ENCODE data around the gene EPB41L2. TPM values are rescaled to one million over a fixed set of nuclear protein-coding genes. Genes with fewer than 3 reads are reported as not detected.

The EPB41L2 gene
- total RNA-seq, 1 donor from 2014 or later, result 17.7 TPM

GRCh38 chr6:130841128-130841728, 221.8 kb downstream of the EPB41L2 start:
- Mint-ChIP-seq H3K9me3 (no peaks in the 10 kb centered on the region), H3K4me1 (ENCODE audit: low read depth) (peaks cover 5% of the 10 kb centered on the region), H3K4me3 (no peak overlapping the region), H3K27ac (no peak overlapping the region), H3K27me3 (ENCODE audit: insufficient read depth) (no peaks in the 10 kb centered on the region), H3K36me3 (ENCODE audit: low read depth) (no peaks in the 10 kb centered on the region)
- intact Hi-C loops (cut with micrococcal nuclease), result loop anchor here (5.0 to 10.0 kb wide), 2 partner anchors 794 to 816 kb away; no protein-coding TSS in a partner anchor
- DNase-seq (ENCODE audit: low spot score), result no peak

- Mint-ChIP-seq H3K4me1 (ENCODE audit: low read depth) (peaks cover 5% of the 10 kb centered on the region), H3K27me3 (ENCODE audit: insufficient read depth) (no peaks in the 10 kb centered on the region), H3K27ac (no peak overlapping the region), H3K36me3 (ENCODE audit: low read depth) (no peaks in the 10 kb centered on the region), H3K9me3 (no peaks in the 10 kb centered on the region), H3K4me3 (no peak overlapping the region)
- intact Hi-C loops (cut with micrococcal nuclease), result loop anchor here (5.0 to 10.0 kb wide), 2 partner anchors 793 to 815 kb away; no protein-coding TSS in a partner anchor
- DNase-seq (ENCODE audit: low spot score), result no peak
Measured at GRCh38 chr6:130840050-130840449, 223.0 kb downstream of the EPB41L2 start.

GRCh38 chr6:130839379-130839778, 223.7 kb downstream of the EPB41L2 start:
- Mint-ChIP-seq H3K36me3 (ENCODE audit: low read depth) (no peaks in the 10 kb centered on the region), H3K4me1 (ENCODE audit: low read depth) (peaks cover 5% of the 10 kb centered on the region)
- no peak for DNase-seq (ENCODE audit: low spot score)

GRCh38 chr6:130838951-130839350, 224.1 kb downstream of the EPB41L2 start:
- Mint-ChIP-seq H3K36me3 (ENCODE audit: low read depth) (no peaks in the 10 kb centered on the region), H3K27me3 (ENCODE audit: insufficient read depth) (no peaks in the 10 kb centered on the region), H3K4me1 (ENCODE audit: low read depth) (peaks cover 5% of the 10 kb centered on the region), H3K27ac (no peak overlapping the region), H3K9me3 (no peaks in the 10 kb centered on the region), H3K4me3 (no peak overlapping the region)
- DNase-seq (ENCODE audit: low spot score), result no peak
- intact Hi-C loops (cut with micrococcal nuclease), result no loop called here

More at GRCh38 chr6:130839379-130839778, 223.7 kb downstream of the EPB41L2 start:
- no peaks in the 10 kb centered on the region for H3K27me3 Mint-ChIP-seq (ENCODE audit: insufficient read depth)
- intact Hi-C loops (cut with micrococcal nuclease), result no loop called here
- H3K27ac Mint-ChIP-seq, result no peak overlapping the region
- no peaks in the 10 kb centered on the region for H3K9me3 Mint-ChIP-seq
- H3K4me3 Mint-ChIP-seq, result no peak overlapping the region

- intact Hi-C loops (cut with micrococcal nuclease), result no loop called here
- no peak overlapping the region for H3K4me3 Mint-ChIP-seq
- peaks cover 3% of the 10 kb centered on the region for H3K4me1 Mint-ChIP-seq (ENCODE audit: low read depth)
- DNase-seq (ENCODE audit: low spot score), result no peak
- no peaks in the 10 kb centered on the region for H3K9me3 Mint-ChIP-seq
- no peak overlapping the region for H3K27ac Mint-ChIP-seq
- no peaks in the 10 kb centered on the region for H3K27me3 Mint-ChIP-seq (ENCODE audit: insufficient read depth)
- H3K36me3 Mint-ChIP-seq (ENCODE audit: low read depth), result no peaks in the 10 kb centered on the region
Measured at GRCh38 chr6:130838250-130838860, 224.7 kb downstream of the EPB41L2 start.

- intact Hi-C loops (cut with micrococcal nuclease), result no loop called here
- Mint-ChIP-seq H3K4me3 (no peak overlapping the region), H3K27me3 (ENCODE audit: insufficient read depth) (no peaks in the 10 kb centered on the region), H3K4me1 (ENCODE audit: low read depth) (no peaks in the 10 kb centered on the region), H3K36me3 (ENCODE audit: low read depth) (no peaks in the 10 kb centered on the region), H3K27ac (no peak overlapping the region), H3K9me3 (no peaks in the 10 kb centered on the region)
- DNase-seq (ENCODE audit: low spot score), result no peak
Measured at GRCh38 chr6:130837067-130837466, 226.0 kb downstream of the EPB41L2 start.

GRCh38 chr6:130836055-130836640, 226.9 kb downstream of the EPB41L2 start:
- Mint-ChIP-seq H3K9me3 (no peaks in the 10 kb centered on the region), H3K4me3 (no peak overlapping the region), H3K27ac (no peak overlapping the region), H3K4me1 (ENCODE audit: low read depth) (no peaks in the 10 kb centered on the region), H3K36me3 (ENCODE audit: low read depth) (no peaks in the 10 kb centered on the region), H3K27me3 (ENCODE audit: insufficient read depth) (no peaks in the 10 kb centered on the region)
- intact Hi-C loops (cut with micrococcal nuclease), result no loop called here
- no peak for DNase-seq (ENCODE audit: low spot score)

GRCh38 chr6:130834482-130835251, 228.4 kb downstream of the EPB41L2 start:
- no peaks in the 10 kb centered on the region for H3K4me1 Mint-ChIP-seq (ENCODE audit: low read depth)
- H3K36me3 Mint-ChIP-seq (ENCODE audit: low read depth), result no peaks in the 10 kb centered on the region
- no peak for DNase-seq (ENCODE audit: low spot score)
- no peaks in the 10 kb centered on the region for H3K27me3 Mint-ChIP-seq (ENCODE audit: insufficient read depth)
- intact Hi-C loops (cut with micrococcal nuclease), result no loop called here
- H3K27ac Mint-ChIP-seq, result no peak overlapping the region
- H3K4me3 Mint-ChIP-seq, result no peak overlapping the region
- H3K9me3 Mint-ChIP-seq, result no peaks in the 10 kb centered on the region

GRCh38 chr6:130833569-130833968, 229.5 kb downstream of the EPB41L2 start:
- H3K9me3 Mint-ChIP-seq, result no peaks in the 10 kb centered on the region
- intact Hi-C loops (cut with micrococcal nuclease), result no loop called here
- H3K36me3 Mint-ChIP-seq (ENCODE audit: low read depth), result no peaks in the 10 kb centered on the region
- H3K27ac Mint-ChIP-seq, result no peak overlapping the region
- no peaks in the 10 kb centered on the region for H3K4me1 Mint-ChIP-seq (ENCODE audit: low read depth)
- H3K27me3 Mint-ChIP-seq (ENCODE audit: insufficient read depth), result no peaks in the 10 kb centered on the region
- H3K4me3 Mint-ChIP-seq, result no peak overlapping the region
- DNase-seq (ENCODE audit: low spot score), result no peak

GRCh38 chr6:130831607-130832006, 231.4 kb downstream of the EPB41L2 start:
- H3K4me1 Mint-ChIP-seq (ENCODE audit: low read depth), result no peaks in the 10 kb centered on the region
- H3K9me3 Mint-ChIP-seq, result no peaks in the 10 kb centered on the region
- H3K36me3 Mint-ChIP-seq (ENCODE audit: low read depth), result no peaks in the 10 kb centered on the region
- no peak for DNase-seq (ENCODE audit: low spot score)
- H3K27me3 Mint-ChIP-seq (ENCODE audit: insufficient read depth), result no peaks in the 10 kb centered on the region
- H3K4me3 Mint-ChIP-seq, result no peak overlapping the region
- no peak overlapping the region for H3K27ac Mint-ChIP-seq
- intact Hi-C loops (cut with micrococcal nuclease), result no loop called here

- Mint-ChIP-seq H3K27ac (no peak overlapping the region), H3K4me1 (ENCODE audit: low read depth) (peaks cover 9% of the 10 kb centered on the region), H3K27me3 (ENCODE audit: insufficient read depth) (no peaks in the 10 kb centered on the region), H3K4me3 (no peak overlapping the region), H3K9me3 (no peaks in the 10 kb centered on the region), H3K36me3 (ENCODE audit: low read depth) (no peaks in the 10 kb centered on the region)
- intact Hi-C loops (cut with micrococcal nuclease), result no loop called here
- no peak for DNase-seq (ENCODE audit: low spot score)
Measured at GRCh38 chr6:130829333-130829910, 233.6 kb downstream of the EPB41L2 start.

GRCh38 chr6:130827247-130828149, 235.5 kb downstream of the EPB41L2 start, which contains the start of gene SMLR1:
TSS of gene SMLR1 (plus strand) at chr6:130827406. CDS start at chr6:130827414, 8 bp downstream.
- intact Hi-C loops (cut with micrococcal nuclease), result no loop called here
- Mint-ChIP-seq H3K36me3 (ENCODE audit: low read depth) (no peaks in the 10 kb centered on the region), H3K4me1 (ENCODE audit: low read depth) (peaks cover 9% of the 10 kb centered on the region), H3K27me3 (ENCODE audit: insufficient read depth) (no peaks in the 10 kb centered on the region), H3K4me3 (no peak within 1 kb of the TSS), H3K27ac (no peak within 1 kb of the TSS), H3K9me3 (no peaks in the 10 kb centered on the region)
- no peak for DNase-seq (ENCODE audit: low spot score)
